Nephron progenitor cell (in vitro differentiated cells): Measurements from ENCODE around the gene LRFN2.

Experiments used
- DNase-seq: peaks from one replicate; pipeline ENCODE4 v3.0.0; 2021
- H3K27ac Mint-ChIP-seq: 2 replicates; pipeline ENCODE4 v1.8.0; 2021; ENCODE audit warnings: mild to moderate bottlenecking, moderate library complexity, mixed read lengths
- H3K27me3 Mint-ChIP-seq: 2 replicates; pipeline ENCODE4 v1.8.0; 2021; ENCODE audit warnings: mild to moderate bottlenecking, low read depth, mixed read lengths; ENCODE audit not compliant: poor library complexity
- H3K36me3 Mint-ChIP-seq: 2 replicates; pipeline ENCODE4 v1.8.0; 2021; ENCODE audit warnings: low read depth, mixed read lengths
- H3K4me1 Mint-ChIP-seq: 2 replicates; pipeline ENCODE4 v1.8.0; 2021; ENCODE audit warnings: mixed read lengths
- H3K4me3 Mint-ChIP-seq: 2 replicates; pipeline ENCODE4 v1.8.0; 2021; ENCODE audit warnings: mild to moderate bottlenecking, moderate library complexity, mixed read lengths
- H3K9me3 Mint-ChIP-seq: 2 replicates; pipeline ENCODE4 v1.8.0; 2021; ENCODE audit warnings: mild to moderate bottlenecking, moderate library complexity, mixed read lengths
- CTCF ChIP-seq: fragments of 200-600 bp; sonication (generic); IDR thresholded peaks from 2 replicates; pipeline ENCODE4 v1.5.0; 2021; ENCODE audit warnings: antibody characterized with exemption

LRFN2 gene

GRCh38 chr6:40443842-40444241 lies 143.3 kb downstream of the LRFN2 start:
- no peaks in the 10 kb centered on the region for H3K36me3 Mint-ChIP-seq
- no peak overlapping the region for H3K4me3 Mint-ChIP-seq
- H3K4me1 Mint-ChIP-seq: peaks cover 36% of the 10 kb centered on the region
- no peak for DNase-seq
- peaks cover 6% of the 10 kb centered on the region for H3K27me3 Mint-ChIP-seq
- no peak for TF ChIP-seq CTCF
- H3K27ac Mint-ChIP-seq: no peak overlapping the region
- no peaks in the 10 kb centered on the region for H3K9me3 Mint-ChIP-seq

- no peaks in the 10 kb centered on the region for H3K9me3 Mint-ChIP-seq
- peaks cover 10% of the 10 kb centered on the region for H3K27me3 Mint-ChIP-seq
- TF ChIP-seq CTCF: no peak
- no peak for DNase-seq
- H3K4me3 Mint-ChIP-seq: no peak overlapping the region
- no peaks in the 10 kb centered on the region for H3K36me3 Mint-ChIP-seq
- peaks cover 38% of the 10 kb centered on the region for H3K4me1 Mint-ChIP-seq
- no peak overlapping the region for H3K27ac Mint-ChIP-seq
Measured at GRCh38 chr6:40442591-40442990, 144.6 kb downstream of the LRFN2 start.

DNA sequence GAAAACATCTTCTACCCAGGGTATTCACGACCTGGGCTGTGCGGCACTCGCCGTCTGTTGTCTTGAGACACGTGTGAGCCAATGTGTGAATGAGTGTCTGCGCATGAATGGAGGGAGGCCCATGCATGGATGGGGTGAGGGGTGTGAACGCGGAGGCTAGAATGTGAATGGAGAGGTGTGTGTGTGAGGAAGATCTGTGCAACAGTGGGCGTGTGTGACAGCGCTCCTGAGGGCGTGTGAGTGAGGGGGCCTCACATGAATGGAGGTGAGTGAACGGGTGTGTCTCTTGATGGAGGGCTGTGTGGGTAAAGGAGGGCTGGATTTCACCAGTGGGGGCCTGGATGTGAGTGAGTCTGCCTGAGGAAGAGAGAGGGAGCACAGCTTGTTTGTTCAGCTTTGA lies 146.0 kb downstream of the LRFN2 start:
- TF ChIP-seq CTCF: no peak
- Mint-ChIP-seq H3K36me3 (no peaks in the 10 kb centered on the region), H3K4me1 (peaks cover 38% of the 10 kb centered on the region), H3K9me3 (no peaks in the 10 kb centered on the region), H3K27ac (peak overlapping the region; percentile 0), H3K4me3 (no peak overlapping the region), H3K27me3 (peaks cover 10% of the 10 kb centered on the region)
- no peak for DNase-seq

- DNase-seq: no peak
- no peak for TF ChIP-seq CTCF
- Mint-ChIP-seq H3K27ac (no peak overlapping the region), H3K27me3 (peaks cover 10% of the 10 kb centered on the region), H3K36me3 (no peaks in the 10 kb centered on the region), H3K4me1 (peaks cover 34% of the 10 kb centered on the region), H3K9me3 (no peaks in the 10 kb centered on the region), H3K4me3 (no peak overlapping the region)
Measured at GRCh38 chr6:40440053-40440452, 147.1 kb downstream of the LRFN2 start.

DNA sequence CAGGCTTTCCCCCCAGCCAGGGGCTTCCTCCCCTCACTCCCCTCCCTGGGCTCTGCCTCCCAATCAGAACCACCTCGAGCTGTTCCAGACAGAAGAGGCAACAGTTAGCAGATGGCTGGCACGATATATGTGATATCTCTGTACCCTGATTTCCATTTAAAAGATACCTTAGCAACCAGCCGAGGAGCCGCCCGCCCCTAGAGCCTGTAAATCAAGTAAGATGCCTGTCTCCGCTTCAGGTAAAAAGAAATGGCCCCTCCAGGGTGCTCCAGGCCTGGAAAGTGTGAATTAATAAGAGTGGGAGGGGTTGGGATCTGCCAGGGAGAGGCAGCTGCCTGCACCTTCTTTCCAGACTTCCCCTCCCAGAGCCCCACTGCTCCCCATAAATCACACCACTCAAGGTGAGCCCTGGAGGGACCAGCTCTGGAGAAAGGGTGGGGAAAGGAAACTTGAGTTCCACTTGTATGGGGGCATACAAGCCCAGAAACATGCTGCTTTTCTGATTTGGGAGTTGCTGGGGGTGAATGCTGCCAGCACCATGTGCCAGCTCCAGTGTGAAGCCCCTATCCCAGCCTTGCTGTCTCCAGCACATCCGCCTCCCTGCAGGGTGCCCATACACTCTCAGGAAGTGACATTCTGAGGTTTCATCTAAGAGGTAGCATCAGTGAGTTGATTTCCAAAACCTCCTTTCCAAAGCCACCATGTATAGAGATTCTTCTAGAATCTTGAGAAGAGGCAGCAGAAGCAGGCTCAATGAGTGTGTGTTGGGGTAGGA lies 148.0 kb downstream of the LRFN2 start:
- TF ChIP-seq CTCF: no peak
- Mint-ChIP-seq H3K9me3 (no peaks in the 10 kb centered on the region), H3K36me3 (no peaks in the 10 kb centered on the region), H3K27ac (no peak overlapping the region), H3K4me1 (peaks cover 26% of the 10 kb centered on the region), H3K27me3 (peaks cover 4% of the 10 kb centered on the region), H3K4me3 (no peak overlapping the region)
- no peak for DNase-seq
